CMK (cell line): ENCODE measurements around the gene ANKRD33B.

Experiments
- DNase-seq: peaks from one replicate; pipeline ENCODE4 v3.0.0-alpha.2; 2010; ENCODE audit warnings: low read depth

Gene ANKRD33B

DNA sequence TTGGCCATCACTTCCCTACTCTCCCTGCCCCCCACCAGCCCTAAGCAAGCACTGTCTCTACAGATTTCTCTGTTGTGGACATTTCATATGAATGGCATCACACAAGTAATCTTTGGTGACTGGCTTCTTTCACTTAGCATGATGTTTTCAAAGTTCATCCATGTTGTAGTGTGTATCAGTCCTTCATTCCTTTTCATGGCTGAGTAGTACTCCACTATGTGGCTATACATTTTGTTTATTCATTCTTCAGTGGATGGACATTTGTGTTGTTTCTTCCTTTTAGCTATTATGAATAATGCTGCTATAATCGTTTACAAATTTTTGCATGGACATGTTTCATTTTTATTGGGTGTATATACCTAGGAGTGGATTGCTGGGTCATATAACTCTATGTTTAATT lies 113.1 kb downstream of the ANKRD33B start:
- DNase-seq: no peak

DNA sequence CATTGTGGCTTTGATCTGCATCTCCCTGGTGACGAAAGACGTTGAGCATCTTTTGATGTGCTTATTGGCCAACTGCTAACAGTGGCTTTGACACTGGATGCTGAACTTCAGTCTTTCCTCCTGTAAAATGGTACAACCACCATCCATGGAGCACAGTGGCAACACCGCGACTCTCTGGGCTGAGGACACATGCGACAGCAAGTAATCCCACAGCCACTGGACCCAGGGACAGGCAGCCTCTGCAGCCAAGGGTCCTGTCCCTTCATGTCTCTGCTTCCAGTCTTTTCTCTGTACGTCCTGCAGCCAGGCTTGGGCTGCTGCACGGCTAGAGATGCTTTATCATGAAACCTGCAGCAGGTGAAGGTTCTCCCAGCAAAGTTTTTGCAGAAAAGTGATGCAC lies 113.7 kb downstream of the ANKRD33B start:
- no peak for DNase-seq

DNA sequence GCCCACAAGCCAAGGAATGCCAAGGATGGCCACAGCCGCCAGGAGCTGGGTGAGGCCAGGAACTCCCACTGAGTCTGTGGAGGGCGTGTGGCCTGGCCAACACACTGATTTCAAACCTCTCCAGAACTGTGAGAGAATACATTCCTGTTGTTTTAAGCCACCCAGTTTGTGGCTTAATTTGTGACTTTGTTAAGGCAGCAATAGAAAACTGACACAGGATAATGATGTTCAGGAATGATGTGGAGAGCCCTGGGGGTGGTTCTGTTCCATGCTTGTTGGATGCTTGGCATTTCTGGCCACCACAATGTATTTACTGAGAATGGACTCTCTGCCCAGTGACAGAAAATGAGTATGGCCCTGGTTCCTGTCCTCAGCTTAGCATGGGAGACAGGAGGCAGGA lies 114.4 kb downstream of the ANKRD33B start:
- no peak for DNase-seq

DNA sequence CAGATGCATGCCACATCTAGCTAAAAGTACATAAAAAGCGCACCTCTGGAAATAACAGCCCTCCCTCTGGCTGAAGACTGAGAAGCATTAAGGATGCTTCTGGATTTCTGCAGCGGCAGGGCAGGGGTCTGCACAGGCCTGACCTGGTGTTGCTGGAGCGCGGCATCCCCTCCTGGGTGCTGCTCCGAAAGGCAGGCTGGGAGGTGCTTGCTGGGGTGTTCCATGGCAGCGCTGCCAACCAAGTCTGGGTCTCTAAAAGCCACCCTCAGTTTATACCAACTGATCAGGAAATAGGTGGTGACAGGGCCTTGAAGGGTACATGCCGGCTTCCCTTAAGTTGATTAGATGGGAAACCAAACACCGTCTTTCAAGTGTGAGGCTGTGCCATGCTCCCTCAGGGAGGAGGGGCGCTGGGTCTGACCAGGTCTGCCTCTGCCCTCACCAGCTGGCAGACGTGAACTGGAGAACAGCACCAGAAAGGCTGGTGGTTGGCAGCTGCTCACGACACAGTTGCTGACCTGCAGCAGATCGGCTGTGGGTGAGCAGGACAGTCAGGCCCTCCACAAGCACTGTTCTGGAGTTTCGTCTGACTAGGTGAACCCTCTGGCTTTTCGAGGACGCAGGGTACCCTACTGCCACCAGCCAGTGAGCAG lies 115.6 kb downstream of the ANKRD33B start:
- DNase-seq: no peak

DNA sequence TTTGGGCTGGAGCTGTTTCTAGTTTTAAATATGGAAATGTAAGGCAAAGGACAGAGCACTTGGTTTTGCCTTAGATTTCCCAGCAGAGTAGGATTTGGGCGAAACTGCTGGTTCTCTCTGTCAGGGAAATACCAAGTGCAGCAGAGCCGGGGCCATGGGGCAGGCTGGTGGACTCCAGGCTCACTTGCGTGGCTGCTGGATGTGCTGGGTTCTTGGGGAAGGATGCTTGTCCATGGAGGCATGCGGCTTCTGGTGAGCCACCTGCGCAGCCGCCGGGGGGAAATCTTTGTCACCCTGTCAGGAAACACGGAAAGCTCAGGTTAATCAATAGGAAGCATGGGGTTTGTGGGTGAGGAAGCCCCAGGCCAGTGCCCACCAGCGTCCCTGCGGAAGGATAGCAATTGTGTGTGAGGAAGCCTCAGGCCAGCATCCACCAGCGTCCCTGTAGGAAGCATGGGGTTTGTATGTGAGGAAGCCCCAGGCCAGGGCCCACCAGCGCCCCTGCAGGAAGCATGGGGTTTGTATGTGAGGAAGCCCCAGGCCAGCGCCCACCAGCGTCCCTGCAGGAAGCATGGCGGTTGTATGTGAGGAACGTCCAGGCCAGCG lies 117.1 kb downstream of the ANKRD33B start:
- DNase-seq: no peak

DNA sequence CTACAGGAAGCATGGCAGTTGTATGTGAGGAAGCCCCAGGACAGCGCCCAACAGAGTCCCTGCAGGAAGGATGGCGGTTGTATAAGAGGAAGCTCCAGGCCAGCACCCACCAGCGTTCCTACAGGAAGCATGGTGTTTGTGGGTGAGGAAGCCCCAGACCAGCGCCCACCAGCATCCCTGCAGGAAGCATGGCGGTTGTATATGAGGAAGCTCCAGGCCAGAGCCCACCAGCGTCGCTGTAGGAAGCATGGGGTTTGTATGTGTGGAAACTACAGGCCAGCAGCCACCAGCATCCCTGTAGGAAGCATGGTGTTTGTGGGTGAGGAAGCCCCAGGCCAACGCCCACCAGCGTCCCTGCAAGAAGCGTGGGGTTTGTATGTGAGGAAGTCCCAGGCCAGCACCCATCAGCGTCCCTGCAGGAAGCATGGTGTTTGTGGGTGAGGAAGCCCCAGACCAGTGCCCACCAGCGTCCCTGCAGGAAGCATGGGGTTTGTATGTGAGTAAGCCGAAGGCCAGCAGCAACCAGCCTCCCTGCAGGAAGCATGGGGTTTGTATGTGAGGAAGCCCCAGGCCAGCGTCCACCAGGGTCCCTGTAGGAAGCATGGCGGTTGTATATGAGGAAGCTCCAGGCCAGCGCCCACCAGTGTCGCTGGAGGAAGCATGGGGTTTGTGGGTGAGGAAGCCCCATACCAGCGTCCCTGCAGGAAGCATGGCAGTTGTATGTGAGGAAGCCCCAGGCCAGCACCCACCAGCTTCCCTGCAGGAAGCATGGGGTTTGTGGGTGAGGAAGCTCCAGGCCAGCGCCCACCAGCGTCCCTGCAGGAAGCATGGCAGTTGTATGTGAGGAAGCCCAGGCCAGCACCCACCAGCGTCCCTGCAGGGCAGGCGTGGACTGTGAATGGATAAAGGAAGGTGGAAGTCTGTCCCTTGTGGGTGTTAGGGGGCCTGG lies 118.1 kb downstream of the ANKRD33B start:
- peak; percentile 47 for DNase-seq

DNA sequence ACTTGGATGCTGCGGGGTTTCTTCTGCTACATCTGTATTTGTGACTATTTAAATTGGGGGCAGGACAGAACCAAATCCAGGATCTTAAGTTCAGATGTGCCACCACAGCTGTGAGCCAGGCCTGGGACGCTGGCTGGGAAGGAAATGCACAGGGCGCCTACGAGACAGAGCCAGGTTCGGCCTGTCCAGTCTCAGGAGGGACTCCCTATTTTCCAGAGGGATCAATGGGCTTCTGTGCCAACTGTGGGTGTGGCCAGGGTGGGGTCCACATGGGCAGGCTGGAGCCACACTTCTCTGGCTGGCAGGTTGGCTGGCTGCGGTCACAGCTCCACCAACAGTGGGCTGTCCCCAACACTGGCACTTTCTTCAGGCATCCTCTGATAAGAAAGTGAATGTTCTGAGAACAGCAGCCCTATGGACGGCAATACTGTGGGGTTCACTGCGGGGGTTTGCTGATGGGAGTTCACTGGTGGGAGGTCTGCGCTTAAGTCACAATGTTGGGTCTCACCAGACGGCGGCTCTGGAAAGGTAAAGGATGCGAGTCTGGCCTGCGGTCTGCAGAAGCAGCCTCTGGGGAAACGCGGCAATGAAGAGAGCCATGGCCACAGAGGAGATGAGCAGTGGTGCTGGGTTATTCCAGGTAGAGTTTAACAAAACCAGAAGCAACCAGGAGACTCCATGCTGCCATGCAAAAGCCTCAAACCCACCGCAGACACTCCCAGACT lies 119.1 kb downstream of the ANKRD33B start:
- no peak for DNase-seq

DNA sequence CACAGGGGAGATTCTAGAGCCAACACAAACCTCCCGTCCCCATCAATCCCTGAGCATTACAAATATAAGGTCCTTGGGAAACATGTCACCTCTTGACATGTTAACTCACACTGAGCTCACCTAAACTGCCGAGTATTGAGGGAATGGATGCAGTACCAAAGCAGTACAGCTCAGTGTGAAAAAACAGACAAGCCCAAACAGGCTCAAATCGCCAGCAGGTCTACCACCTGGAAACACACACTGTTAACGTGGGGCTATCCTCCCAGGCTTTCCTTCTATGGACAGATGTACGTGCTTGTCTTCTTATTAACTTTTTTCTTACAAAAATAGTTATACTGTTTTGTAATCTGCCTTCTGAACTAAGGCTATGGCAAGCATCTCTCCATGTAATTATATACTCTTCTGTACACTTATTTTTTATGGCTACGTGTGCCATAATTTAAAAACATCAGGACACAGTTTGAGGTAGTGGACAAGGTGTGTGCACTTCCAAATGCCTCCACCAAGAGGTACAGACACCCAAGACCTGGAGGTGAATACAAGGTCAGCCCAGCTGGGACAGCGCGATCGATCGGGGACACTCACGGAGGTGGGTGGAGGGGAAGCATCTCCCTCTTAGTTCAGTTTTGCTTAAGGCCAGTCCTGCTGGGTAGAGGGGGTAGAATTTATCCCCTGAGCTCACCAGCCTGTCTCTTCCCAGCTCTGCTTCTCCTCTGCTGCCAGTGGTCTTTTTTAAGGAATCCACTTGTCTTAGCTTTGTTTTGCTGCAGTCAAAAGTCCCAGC lies 120.6 kb downstream of the ANKRD33B start:
- DNase-seq: no peak

DNA sequence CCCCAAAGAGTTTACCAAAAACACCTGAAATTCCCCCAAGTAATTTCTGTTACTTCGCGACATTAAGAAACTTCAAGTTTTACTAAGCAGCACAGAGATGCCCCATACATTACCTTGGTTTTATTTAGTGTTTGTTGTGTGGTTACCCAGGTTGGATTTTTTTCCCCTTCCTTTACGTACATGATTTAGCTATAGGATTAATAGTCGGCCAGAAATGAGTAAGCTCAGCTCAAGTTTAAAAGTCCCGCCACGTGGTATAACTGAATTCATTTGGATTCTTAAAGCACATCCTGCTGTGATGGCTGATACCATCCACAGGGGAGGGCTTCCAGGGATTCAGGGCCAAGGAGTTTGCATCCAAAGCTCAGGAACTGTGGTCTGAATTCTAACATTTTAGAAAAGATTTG lies 121.2 kb downstream of the ANKRD33B start:
- no peak for DNase-seq

DNA sequence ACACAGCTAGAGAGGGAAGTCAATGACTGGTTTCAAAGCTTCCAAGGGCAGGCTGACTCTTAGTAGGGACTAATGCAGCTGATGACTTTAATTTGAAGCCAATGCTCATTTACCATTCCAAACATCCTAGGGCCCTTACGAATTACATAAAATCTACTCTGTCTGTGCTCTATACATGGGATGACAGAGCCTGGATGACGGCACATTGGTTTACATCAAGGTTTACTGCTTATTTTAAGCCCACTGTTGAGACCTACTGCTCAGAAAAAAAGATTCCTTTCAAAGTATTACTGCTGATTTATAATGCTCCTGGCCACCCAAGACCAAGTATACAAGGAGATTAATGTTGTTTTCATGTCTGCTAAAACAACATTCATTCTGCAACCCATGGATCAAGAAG lies 123.0 kb downstream of the ANKRD33B start:
- no peak for DNase-seq

DNA sequence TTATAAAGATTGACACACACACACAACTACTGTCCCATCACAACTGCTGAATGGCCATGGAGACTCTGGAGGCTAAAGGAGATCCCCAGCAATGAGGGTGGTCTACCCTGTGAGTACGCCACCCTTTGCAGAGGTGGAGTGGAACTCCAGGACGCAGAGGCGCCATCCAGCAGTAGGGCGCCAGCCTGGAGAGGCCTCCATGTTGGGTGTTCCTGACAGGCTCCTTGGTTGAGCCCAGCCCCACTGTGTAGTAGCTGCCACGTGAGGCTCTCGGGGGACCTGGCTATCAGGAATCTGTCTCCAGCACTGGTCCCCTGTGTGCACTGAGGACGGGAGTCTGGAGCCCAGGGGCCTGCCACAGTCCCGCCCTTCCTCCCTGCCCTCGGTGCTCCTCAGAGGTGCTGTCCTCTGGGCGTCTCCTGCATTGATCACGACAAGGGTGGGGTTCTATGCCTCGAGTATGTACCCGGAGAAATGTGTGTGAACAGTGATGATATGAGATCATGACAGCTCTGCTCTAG lies 124.8 kb downstream of the ANKRD33B start:
- no peak for DNase-seq

DNA sequence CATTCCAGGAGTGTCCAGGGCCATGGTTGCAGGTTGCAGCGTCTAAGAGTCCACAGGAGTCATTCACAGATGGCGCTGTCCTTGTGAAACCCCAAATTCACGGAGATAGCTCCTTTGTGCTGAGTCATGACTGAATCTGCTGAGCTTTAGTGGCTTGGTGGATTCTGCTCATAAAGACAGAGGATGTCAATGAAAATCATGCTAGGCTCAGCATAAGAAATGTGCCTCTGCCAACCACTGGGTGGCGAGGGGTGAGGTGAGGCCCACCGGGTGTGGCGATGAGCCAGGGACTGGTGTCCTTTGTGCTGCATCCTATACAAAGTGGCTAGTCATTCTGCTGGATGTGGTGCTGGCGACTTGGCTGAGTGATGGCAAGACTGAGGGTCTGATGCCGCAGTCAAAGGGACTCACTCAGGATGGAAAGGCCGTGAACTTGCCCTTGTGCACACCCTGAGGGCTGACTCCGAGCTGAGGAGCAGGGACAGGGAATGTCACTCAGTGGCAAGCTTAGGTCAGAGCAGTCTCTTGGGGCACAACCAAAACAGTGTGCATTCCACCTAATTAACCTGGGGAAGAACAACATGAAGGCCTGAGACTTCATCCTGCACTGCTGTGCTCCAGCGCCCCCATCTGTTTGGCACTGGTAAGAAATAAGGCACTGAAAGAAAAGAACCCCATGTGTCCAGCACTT lies 125.7 kb downstream of the ANKRD33B start:
- DNase-seq: no peak

DNA sequence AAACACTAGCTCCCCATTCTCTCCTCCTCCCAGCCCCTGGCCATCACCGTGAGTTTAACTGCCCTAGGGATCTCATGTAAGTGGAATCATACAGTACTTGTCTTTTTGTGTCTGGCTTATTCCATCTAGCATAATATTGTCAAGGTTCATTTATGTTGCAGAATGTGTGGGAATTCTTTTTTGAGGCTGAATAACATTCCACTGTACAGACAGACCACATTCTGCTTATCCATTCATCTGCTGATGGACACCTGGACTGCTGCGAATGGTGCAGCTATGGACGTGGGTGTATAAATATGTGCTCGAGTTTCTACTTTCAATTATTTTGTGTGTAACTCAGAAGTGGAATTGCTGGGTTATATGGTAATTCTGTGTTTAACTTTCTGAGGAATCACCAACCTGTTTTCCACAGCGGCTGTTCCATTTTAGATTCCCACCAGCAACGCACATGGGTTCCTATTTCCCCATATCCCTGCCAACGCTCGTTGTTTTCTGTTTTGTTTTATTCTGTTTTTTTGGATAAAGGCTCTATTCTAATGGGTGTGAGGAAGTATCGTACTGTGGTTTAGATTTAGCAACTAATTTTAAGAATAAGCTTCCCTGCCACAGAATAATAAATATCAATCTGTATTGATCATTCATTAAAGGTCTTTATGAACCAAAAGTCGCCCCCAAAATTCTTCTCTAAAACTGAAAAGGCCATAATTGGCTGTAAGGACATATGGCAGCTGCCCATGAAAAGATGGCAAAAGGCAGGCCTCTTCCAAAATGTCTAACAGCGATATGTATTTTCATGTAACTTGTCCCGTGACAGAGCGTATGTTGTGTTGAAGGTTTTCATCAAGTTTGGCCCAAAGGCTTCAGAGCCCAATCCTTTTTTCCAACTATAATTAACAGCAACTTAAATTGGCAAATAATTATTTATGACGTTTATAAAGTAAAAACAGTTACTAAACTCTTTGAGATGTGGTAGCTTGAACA lies 126.9 kb downstream of the ANKRD33B start:
- no peak for DNase-seq

DNA sequence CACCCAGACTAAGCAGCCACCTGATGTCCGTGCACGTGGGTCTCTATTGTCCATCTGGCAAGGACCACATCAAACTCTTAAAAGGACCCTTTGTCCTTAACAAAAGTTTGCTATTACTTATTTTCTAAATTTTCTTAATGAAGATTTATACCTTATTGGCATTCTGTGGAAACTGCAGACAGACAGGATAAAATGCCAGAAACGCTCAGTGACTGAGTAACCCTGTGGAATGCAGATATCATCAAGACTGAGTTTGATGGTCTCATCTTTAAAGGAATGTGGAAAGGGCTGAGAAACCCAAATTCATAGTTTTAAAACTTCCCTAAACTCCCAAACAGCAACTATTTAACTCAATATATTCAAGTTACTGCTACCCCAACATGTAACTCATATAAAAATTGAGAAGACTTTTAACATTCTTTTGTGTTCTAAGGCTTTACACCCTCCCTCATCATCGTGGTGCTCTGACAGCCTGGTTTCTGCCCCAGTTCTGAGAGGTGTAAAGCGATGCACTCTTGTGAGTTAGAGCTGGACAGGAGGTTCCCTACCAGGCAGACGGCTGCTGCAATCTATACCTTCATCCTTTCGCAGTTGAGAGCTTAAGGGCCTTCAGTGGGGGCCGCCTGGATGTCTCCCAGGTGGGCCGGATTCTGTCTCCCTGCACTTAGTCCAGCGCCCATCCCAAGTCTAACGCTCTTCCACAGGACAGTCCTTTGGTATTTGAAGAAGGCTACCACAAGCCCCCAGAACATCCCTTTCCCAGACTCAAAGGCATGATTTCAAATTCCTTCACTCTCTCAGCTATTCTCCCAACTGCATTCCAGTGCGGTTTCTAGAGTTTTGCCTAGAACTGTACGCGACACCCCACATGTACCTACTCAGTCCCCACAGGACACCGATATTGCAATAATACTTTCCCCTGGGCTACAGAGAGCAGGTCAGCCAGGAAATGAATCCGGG lies 128.2 kb downstream of the ANKRD33B start:
- DNase-seq: no peak

DNA sequence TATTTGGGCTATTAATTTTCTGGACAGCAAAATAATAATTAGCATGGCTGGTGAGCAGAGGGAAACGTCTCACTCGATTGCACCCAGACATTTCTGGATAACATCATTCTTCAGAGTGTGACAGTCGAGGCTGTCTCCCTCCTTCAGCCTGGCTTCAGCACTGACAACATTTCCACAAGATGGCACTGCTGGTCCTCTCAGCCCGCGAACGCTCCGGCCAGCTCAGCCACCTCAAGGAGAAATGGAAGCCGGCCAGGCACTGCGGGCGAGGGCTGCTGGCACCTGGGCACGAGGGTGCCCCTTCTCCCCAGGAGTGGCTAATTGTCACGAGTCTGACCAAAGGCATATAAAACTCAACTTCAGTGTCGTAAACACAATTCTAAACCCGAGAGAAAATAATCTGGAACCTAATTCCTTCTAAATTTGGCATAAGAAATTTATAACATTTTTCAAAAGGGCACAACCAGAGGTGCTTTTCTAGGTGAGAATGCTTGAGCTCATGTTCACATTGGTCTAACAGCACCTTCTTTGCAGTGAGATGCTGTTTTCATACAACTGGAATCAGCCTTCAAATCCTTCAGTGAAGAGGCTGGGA lies 131.3 kb downstream of the ANKRD33B start:
- no peak for DNase-seq

DNA sequence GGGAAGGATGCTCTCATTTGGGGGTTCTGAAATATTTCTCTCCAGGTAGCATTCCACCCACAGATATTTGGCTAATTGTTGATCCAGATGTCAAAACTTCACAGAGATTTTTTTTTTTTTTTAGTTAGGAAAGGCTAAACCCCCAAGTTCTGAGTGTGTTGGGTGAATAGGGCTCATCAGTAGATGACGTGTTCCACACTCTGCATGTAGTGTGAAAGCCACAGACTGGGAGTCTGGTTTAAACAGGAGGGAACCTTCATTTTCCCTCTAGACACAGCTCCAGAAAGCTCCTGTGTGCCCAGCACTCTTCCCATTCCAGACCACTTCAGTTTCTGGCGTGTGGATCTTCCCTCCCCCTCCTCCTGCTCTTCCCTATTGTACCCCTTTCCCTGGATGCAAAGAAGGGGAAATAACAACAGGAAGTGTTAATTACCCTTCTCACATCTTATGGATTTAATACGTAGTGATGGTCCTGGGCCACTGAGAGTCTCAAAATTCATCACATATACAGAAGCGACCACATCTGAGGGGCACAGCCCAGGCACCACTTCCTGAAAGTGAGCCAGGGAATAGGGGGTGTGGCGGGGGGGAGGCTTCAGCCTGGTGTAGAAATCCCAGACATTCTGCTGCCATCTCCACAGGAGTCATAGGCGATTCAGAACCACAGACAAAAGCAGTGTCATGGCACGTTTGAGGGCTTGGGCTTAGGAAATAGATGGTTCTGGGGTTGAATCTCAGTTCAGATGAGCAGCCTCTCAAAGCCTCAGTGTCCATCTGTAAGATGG lies 132.1 kb downstream of the ANKRD33B start:
- DNase-seq: no peak

DNA sequence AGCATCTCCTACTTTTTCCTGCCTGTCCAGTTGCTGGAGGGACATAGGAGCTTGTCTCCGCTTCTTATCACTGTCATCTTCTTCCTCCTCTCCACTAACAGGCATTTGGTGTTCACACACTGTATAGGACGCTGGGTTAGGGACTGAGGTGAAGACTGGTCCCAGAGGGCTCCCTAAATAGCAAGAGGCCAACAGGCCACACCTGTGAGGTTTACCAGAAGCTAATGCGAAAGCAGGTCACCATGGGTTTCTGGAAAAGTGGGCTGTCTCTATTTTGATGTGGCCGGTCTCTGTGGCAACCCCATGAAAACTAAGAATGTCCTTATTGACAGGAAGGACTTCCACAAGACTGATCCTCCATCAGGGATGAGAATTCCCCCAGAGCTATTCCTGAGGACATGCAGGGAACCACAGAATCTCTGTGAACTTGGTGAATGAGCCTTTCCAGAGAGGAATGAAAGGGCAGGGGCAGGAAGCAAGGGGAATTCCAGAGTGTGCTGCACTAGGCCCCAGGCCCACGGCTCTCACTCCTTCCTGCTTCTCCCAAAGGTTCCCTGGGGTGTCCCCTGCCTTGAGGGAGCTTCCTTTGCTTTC lies 135.5 kb downstream of the ANKRD33B start:
- DNase-seq: no peak
